NCI-H524 treated with DMSO at 0.1 percent for 48 hours (cell line): ENCODE measurements around the gene INTS6L.
"Not testable (repeated sequence)": the region's sequence is repeated elsewhere in the genome, so short reads cannot be mapped to it uniquely, and the experiment has no call there.

Experiments
- DNase-seq: peaks from one replicate; lab custom pipeline; 2025; lab: John Stamatoyannopoulos, UW

The INTS6L gene

GRCh38 chrX:135528254-135528653 lies 7.8 kb downstream of the INTS6L start:
- no peak for DNase-seq

GRCh38 chrX:135528756-135529155 lies 8.3 kb downstream of the INTS6L start:
- DNase-seq, result no peak

GRCh38 chrX:135530097-135530496 lies 9.6 kb downstream of the INTS6L start:
- DNase-seq, result no peak

GRCh38 chrX:135531813-135532212 lies 11.4 kb downstream of the INTS6L start:
- no peak for DNase-seq

- DNase-seq, result no peak
Measured at GRCh38 chrX:135535077-135535940, 14.8 kb downstream of the INTS6L start.

- no peak for DNase-seq
Measured at GRCh38 chrX:135536877-135537276, 16.4 kb downstream of the INTS6L start.

GRCh38 chrX:135541351-135541750 lies 20.9 kb downstream of the INTS6L start:
- no peak for DNase-seq

GRCh38 chrX:135543172-135543571 lies 22.7 kb downstream of the INTS6L start:
- DNase-seq, result no peak

GRCh38 chrX:135543924-135544323 lies 23.5 kb downstream of the INTS6L start:
- DNase-seq, result no peak

GRCh38 chrX:135544338-135544948 lies 24.0 kb downstream of the INTS6L start:
- DNase-seq, result no peak

GRCh38 chrX:135547767-135548166 lies 27.3 kb downstream of the INTS6L start:
- DNase-seq, result no peak

- DNase-seq, result no peak
Measured at GRCh38 chrX:135549519-135549918, 29.1 kb downstream of the INTS6L start.

- no peak for DNase-seq
Measured at GRCh38 chrX:135556055-135556454, 35.6 kb downstream of the INTS6L start.

- DNase-seq, result no peak
Measured at GRCh38 chrX:135557344-135557743, 36.9 kb downstream of the INTS6L start.

- no peak for DNase-seq
Measured at GRCh38 chrX:135572436-135572835, 52.0 kb downstream of the INTS6L start.

GRCh38 chrX:135581496-135581895 lies 61.0 kb downstream of the INTS6L start:
- DNase-seq, result no peak

- no peak for DNase-seq
Measured at GRCh38 chrX:135585153-135585552, 64.7 kb downstream of the INTS6L start.

GRCh38 chrX:135591871-135592270 lies 71.4 kb downstream of the INTS6L start:
- DNase-seq, result no peak

- DNase-seq, result not testable (repeated sequence)
Measured at GRCh38 chrX:135594049-135594448, 73.6 kb downstream of the INTS6L start.

GRCh38 chrX:135594453-135594852 lies 74.0 kb downstream of the INTS6L start:
- DNase-seq, result not testable (repeated sequence)

GRCh38 chrX:135595543-135595942 lies 75.1 kb downstream of the INTS6L start:
- no peak for DNase-seq

GRCh38 chrX:135596495-135596894 lies 76.0 kb downstream of the INTS6L start:
- DNase-seq, result no peak

- DNase-seq, result no peak
Measured at GRCh38 chrX:135605906-135606305, 85.4 kb downstream of the INTS6L start.
